NCI-H1436 treated with DMSO at 0.1 percent for 48 hours (cell line): Measurements from ENCODE around the gene PTPRN2.
"Not testable (repeated sequence)": the region's sequence is repeated elsewhere in the genome, so short reads cannot be mapped to it uniquely, and the experiment has no call there.

ENCODE experiments used
- DNase-seq: peaks from one replicate; lab custom pipeline; 2025; lab: John Stamatoyannopoulos, UW

PTPRN2 gene

GRCh38 chr7:157904211-157904865, 683.3 kb downstream of the PTPRN2 start:
- no peak for DNase-seq

GRCh38 chr7:157903710-157904109, 683.9 kb downstream of the PTPRN2 start:
- DNase-seq: no peak

- DNase-seq: no peak
Observed at GRCh38 chr7:157903296-157903695, 684.3 kb downstream of the PTPRN2 start.

GRCh38 chr7:157901816-157902610, 685.6 kb downstream of the PTPRN2 start:
- not testable (repeated sequence) for DNase-seq

GRCh38 chr7:157901166-157901565, 686.5 kb downstream of the PTPRN2 start:
- DNase-seq: no peak

GRCh38 chr7:157900556-157900955, 687.1 kb downstream of the PTPRN2 start:
- DNase-seq: no peak

GRCh38 chr7:157900011-157900410, 687.6 kb downstream of the PTPRN2 start:
- DNase-seq: no peak

- peak; percentile 31 for DNase-seq
Observed at GRCh38 chr7:157898802-157899505, 688.7 kb downstream of the PTPRN2 start.

- DNase-seq: no peak
Observed at GRCh38 chr7:157898261-157898660, 689.4 kb downstream of the PTPRN2 start.

- peak; percentile 50 for DNase-seq
Observed at GRCh38 chr7:157897681-157898080, 689.9 kb downstream of the PTPRN2 start.

- no peak for DNase-seq
Observed at GRCh38 chr7:157896774-157897555, 690.7 kb downstream of the PTPRN2 start.

GRCh38 chr7:157896376-157896675, 691.3 kb downstream of the PTPRN2 start:
- not testable (repeated sequence) for DNase-seq

- DNase-seq: no peak
Observed at GRCh38 chr7:157895520-157896375, 691.9 kb downstream of the PTPRN2 start.

GRCh38 chr7:157895098-157895497, 692.5 kb downstream of the PTPRN2 start:
- not testable (repeated sequence) for DNase-seq

- no peak for DNase-seq
Observed at GRCh38 chr7:157893535-157894044, 694.0 kb downstream of the PTPRN2 start.

- no peak for DNase-seq
Observed at GRCh38 chr7:157892751-157893523, 694.7 kb downstream of the PTPRN2 start.

GRCh38 chr7:157890921-157891401, 696.7 kb downstream of the PTPRN2 start:
- no peak for DNase-seq

- no peak for DNase-seq
Observed at GRCh38 chr7:157889480-157889879, 698.1 kb downstream of the PTPRN2 start.

GRCh38 chr7:157888579-157888978, 699.0 kb downstream of the PTPRN2 start:
- no peak for DNase-seq

- no peak for DNase-seq
Observed at GRCh38 chr7:157887400-157887799, 700.2 kb downstream of the PTPRN2 start.
